ENCODE data around the gene GPR52.

Gene GPR52

GRCh38 chr1:174469052-174469451, 21.3 kb downstream of the GPR52 start:
- no peaks in the 10 kb centered on the region for H3K9me3 ChIP-seq (ENCODE audit: insufficient read depth, low read length)
- no peaks in the 10 kb centered on the region for H3K79me2 ChIP-seq (ENCODE audit: insufficient read depth, low read length)
- H4K20me1 ChIP-seq (ENCODE audit: low read depth, low read length) = no peaks in the 10 kb centered on the region; the same call in 1 of the 2 replicates
- H3K4me2 ChIP-seq (ENCODE audit: low read depth, low read length, poor library complexity, severe bottlenecking) = no peak overlapping the region
- no peak overlapping the region for H3K9ac ChIP-seq (ENCODE audit: low read length)
- 0 out of 2 replicates have a peak, but pooled peaks cover 4% of the 10 kb centered on the region for H3K36me3 ChIP-seq (ENCODE audit: low read length)
- no peaks in the 10 kb centered on the region for H3K27me3 ChIP-seq (ENCODE audit: low read length)
- H3K4me3 ChIP-seq (ENCODE audit: insufficient read depth, low read length, poor library complexity, severe bottlenecking) = no peak overlapping the region
- H2AFZ ChIP-seq (ENCODE audit: low read depth, low read length, severe bottlenecking) = no peak overlapping the region
- no peak for TF ChIP-seq EZH2phosphoT487 (conservative IDR thresholded peaks at IDR 0.05; ENCODE audit: low read length)
- TF ChIP-seq, protein P1, sequence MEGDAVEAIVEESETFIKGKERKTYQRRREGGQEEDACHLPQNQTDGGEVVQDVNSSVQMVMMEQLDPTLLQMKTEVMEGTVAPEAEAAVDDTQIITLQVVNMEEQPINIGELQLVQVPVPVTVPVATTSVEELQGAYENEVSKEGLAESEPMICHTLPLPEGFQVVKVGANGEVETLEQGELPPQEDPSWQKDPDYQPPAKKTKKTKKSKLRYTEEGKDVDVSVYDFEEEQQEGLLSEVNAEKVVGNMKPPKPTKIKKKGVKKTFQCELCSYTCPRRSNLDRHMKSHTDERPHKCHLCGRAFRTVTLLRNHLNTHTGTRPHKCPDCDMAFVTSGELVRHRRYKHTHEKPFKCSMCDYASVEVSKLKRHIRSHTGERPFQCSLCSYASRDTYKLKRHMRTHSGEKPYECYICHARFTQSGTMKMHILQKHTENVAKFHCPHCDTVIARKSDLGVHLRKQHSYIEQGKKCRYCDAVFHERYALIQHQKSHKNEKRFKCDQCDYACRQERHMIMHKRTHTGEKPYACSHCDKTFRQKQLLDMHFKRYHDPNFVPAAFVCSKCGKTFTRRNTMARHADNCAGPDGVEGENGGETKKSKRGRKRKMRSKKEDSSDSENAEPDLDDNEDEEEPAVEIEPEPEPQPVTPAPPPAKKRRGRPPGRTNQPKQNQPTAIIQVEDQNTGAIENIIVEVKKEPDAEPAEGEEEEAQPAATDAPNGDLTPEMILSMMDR (IDR thresholded peaks at IDR 0.05; ENCODE audit: insufficient read depth, low read length, poor library complexity, severe bottlenecking) = no peak
- 0 out of 2 replicates have a peak, but pooled peaks cover 2% of the 10 kb centered on the region for H3F3A ChIP-seq (ENCODE audit: insufficient read depth)
- H3K9me2 ChIP-seq (replicated peaks; ENCODE audit: insufficient read depth, low read length) = no peaks in the 10 kb centered on the region
- no peak overlapping the region for H3K27ac ChIP-seq (ENCODE audit: low read depth, low read length)

DNA sequence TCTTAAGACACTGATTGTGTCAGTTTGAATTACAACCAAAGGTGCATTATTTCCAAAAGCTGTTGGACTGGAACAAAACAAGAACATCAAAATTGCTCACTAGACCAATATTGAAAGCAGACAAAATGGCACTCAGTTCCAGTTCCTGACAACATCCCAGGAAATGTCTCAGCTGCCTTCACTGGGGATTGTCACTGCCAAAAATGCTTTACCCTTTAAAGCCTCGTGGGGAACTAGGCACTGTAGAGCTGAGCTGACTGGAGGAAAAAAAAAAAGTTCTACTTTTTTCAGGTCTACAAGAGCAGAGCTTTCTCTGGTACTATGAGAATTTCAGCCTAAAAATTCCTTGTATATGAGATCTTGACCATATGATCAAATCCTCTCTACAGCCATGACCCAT, 21.9 kb downstream of the GPR52 start:
- Histone ChIP-seq H3K36me3 (ENCODE audit: low read length) (0 out of 2 replicates have a peak, but pooled peaks cover 4% of the 10 kb centered on the region), H3K4me2 (ENCODE audit: low read depth, low read length, poor library complexity, severe bottlenecking) (no peak overlapping the region), H3K79me2 (ENCODE audit: insufficient read depth, low read length) (no peaks in the 10 kb centered on the region), H3K9me2 (replicated peaks; ENCODE audit: insufficient read depth, low read length) (no peaks in the 10 kb centered on the region), H3K4me3 (ENCODE audit: insufficient read depth, low read length, poor library complexity, severe bottlenecking) (no peak overlapping the region), H2AFZ (ENCODE audit: low read depth, low read length, severe bottlenecking) (no peak overlapping the region), H3K9ac (ENCODE audit: low read length) (no peak overlapping the region), H4K20me1 (ENCODE audit: low read depth, low read length) (no peaks in the 10 kb centered on the region; the same call in 1 of the 2 replicates), H3K27ac (ENCODE audit: low read depth, low read length) (no peak overlapping the region), H3K27me3 (ENCODE audit: low read length) (no peaks in the 10 kb centered on the region), H3F3A (ENCODE audit: insufficient read depth) (0 out of 2 replicates have a peak, but pooled peaks cover 2% of the 10 kb centered on the region), H3K9me3 (ENCODE audit: insufficient read depth, low read length) (no peaks in the 10 kb centered on the region)
- no peak for TF ChIP-seq EZH2phosphoT487 (conservative IDR thresholded peaks at IDR 0.05; ENCODE audit: low read length)
- TF ChIP-seq, protein P1 (IDR thresholded peaks at IDR 0.05; ENCODE audit: insufficient read depth, low read length, poor library complexity, severe bottlenecking) = no peak

- H3K9me2 ChIP-seq (replicated peaks; ENCODE audit: insufficient read depth, low read length) = no peaks in the 10 kb centered on the region
- no peak overlapping the region for H3K4me3 ChIP-seq (ENCODE audit: insufficient read depth, low read length, poor library complexity, severe bottlenecking)
- H3K27ac ChIP-seq (ENCODE audit: low read depth, low read length) = no peak overlapping the region
- H3K9me3 ChIP-seq (ENCODE audit: insufficient read depth, low read length) = no peaks in the 10 kb centered on the region
- H2AFZ ChIP-seq (ENCODE audit: low read depth, low read length, severe bottlenecking) = no peak overlapping the region
- H4K20me1 ChIP-seq (ENCODE audit: low read depth, low read length) = no peaks in the 10 kb centered on the region
- no peaks in the 10 kb centered on the region; the same call in 1 of the 2 replicates for H3K36me3 ChIP-seq (ENCODE audit: low read length)
- 0 out of 2 replicates have a peak, but pooled peaks cover 2% of the 10 kb centered on the region for H3K79me2 ChIP-seq (ENCODE audit: insufficient read depth, low read length)
- no peak overlapping the region for H3K4me2 ChIP-seq (ENCODE audit: low read depth, low read length, poor library complexity, severe bottlenecking)
- H3K9ac ChIP-seq (ENCODE audit: low read length) = no peak overlapping the region
- TF ChIP-seq, protein P1 (IDR thresholded peaks at IDR 0.05; ENCODE audit: insufficient read depth, low read length, poor library complexity, severe bottlenecking) = no peak
- H3F3A ChIP-seq (ENCODE audit: insufficient read depth) = no peaks in the 10 kb centered on the region
- no peaks in the 10 kb centered on the region for H3K27me3 ChIP-seq (ENCODE audit: low read length)
Observed at GRCh38 chr1:174479281-174479680, 31.5 kb downstream of the GPR52 start.
